GM18498 (cell line): ENCODE results near the gene CNP.

Source experiments
- ATAC-seq: cut with Tn5 transposase; IDR thresholded peaks from one replicate; pipeline ENCODE4 v1.9.1; 2021; ENCODE audit warnings: mild to moderate bottlenecking, moderate library complexity; ENCODE audit not compliant: unreplicated experiment

Gene CNP

DNA sequence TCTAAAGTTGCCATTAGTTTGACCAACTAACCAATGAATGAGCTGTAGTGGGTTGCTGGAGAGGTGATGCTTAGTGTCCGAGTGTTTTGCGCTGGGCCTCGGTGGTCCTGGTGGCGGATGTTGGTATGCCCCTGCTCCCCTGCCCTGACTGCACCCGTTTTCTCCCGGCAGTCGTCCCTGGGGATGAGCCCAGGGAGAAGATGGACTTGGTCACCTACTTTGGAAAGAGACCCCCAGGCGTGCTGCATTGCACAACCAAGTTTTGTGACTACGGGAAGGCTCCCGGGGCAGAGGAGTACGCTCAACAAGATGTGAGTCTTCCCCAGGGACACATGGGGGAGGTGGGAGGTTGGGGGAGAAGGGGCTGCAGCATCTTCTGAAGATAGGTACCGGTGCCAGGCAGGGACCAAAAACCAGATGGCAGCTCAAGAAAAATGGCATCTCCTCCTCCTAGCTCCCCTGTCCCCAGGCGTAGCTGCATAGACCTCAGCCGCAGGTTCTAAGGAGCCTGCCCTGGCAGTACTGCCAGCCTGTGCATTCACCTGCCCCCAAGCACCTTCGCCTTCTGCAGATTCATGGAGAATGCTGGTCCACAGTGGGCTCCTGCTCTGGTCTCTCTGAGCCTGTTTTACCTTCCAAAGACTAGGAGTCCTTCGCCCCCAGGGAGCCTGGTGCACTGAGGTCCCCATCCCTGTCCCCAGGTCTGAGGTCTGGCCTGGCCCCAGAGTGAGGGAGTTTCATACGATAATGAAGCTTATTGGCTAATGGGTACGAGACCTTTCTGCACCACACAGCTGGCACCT lies 5.3 kb downstream of the CNP start:
- no peak for ATAC-seq

DNA sequence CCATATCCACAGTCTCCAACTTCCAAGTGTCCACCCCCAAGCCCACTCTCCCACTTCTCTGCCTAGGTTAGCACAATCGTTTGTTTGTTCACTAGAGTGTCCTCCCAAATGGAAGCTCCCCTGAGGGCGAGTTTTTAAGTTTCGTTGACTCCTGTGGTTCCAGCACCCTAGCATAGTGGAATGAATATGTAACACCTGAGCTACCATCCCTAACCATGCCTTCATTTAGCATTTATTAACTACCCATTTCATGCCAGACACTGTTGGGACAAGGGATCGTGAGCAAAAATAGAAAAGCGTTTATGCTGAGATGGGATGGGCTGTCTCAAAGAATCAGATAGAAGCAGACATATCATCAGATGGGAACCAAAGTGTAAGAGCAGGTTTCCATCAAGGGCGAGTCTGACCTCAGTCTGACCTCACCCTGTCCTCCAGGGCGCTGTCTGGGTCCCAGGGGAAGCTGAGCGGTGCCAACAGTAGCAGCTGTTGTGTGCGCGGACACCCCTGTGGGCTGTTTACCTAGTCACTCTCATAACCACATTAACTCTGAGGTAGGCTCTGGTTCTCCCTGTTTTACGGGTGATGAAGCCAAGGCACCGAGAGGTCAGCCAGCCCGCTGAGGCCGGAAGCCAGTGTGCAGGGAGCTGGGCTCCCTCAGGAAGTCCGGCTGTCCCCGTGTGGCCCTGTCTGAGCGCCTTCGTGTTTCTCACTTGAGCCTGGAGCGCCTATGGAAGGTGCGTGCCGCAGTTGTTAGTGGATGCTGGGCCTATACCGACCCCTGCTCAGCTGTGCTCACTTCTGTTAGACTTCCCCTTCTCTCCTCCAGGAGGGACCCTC lies 6.2 kb downstream of the CNP start:
- ATAC-seq = no peak

DNA sequence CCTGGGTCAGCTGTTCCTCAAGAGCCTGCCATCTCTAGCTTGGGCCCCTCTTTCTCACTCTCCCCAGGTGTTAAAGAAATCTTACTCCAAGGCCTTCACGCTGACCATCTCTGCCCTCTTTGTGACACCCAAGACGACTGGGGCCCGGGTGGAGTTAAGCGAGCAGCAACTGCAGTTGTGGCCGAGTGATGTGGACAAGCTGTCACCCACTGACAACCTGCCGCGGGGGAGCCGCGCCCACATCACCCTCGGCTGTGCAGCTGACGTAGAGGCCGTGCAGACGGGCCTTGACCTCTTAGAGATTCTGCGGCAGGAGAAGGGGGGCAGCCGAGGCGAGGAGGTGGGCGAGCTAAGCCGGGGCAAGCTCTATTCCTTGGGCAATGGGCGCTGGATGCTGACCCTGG lies 6.8 kb downstream of the CNP start:
- no peak for ATAC-seq

DNA sequence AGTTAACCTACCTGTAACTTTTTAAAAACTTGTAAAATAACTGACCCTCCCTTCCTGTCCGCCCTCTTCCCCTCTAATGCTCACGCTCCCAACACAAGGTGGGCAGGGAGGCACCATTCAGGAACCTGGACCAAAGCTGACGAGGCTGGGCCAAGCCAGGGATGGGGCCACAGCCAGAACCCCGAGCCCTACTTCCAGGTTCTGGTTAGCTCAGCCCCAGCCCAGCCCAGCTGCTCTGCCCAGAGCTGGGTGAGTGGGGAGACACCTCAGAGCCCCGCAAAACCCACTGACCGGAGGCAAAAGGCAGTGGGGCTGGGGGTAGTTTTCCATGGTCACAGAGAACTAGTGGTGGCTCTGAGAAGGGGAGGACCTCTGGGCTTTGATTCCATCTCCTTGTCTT lies 7.4 kb downstream of the CNP start:
- no peak for ATAC-seq

DNA sequence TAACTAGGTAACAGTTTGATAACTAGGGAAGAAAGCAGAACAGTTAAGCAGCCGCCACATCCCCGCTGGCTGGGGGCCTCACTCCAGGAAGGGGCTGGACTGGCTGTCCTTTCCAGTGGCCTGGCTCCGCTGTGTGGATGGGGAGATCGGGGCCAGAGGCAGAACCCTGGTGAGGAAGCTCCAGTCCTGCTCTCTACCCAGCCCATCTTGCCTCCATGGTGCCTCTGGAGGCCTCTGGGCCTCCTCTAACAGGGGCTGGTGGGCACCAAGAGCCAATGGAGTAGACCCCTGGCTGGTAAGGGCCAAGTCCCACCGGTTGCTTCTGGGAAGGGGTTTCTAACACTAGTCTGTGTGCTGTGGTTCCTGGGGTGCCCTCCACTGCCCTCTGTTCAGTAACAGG lies 8.1 kb downstream of the CNP start:
- no peak for ATAC-seq

DNA sequence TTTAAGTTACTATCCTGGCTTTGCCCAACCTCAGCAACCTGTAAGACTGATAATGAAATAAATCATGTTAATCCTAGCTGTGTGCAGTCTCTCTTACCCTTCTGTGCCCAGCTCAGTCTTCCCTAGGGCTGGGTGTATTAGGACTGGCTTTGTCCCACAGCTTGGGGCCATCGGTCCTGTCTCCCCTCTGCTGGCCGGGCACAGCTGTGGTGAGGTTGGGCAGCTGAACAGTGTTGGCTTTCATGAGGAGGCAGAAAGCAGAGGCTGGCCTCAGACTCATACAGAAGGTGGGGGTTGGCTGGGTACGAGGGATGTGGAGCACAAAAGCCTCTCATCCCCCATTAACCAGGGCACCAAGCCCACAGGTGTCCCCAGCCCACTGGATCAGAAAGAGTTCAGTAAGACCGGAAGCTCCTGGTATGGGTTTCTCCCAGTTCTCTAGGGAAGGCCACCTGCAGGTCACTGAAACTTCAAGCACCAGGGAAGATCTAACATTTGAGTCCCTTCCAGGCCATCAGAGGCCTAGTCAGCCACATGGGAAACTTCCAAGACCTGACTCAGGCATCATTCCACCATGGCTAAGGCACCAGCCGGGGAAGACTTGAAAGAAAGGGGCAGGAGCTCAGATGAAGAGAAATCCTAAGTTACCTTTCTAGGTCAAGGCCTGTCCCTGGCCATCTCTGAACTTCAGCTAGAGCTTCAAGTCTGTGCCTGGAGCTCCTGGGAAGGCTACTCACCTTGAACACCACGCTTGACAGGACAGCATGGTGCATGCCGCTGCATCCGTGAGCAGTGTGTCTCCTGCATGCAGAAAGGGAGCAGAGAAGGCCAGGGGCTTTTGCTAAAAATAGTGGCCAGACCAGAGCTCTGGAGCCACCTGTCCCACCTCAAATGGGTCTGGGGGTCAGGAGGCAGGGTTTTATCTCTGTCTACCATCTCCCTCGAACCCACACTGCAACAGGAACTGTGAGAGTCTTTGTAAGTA lies 8.8 kb downstream of the CNP start:
- no peak for ATAC-seq

DNA sequence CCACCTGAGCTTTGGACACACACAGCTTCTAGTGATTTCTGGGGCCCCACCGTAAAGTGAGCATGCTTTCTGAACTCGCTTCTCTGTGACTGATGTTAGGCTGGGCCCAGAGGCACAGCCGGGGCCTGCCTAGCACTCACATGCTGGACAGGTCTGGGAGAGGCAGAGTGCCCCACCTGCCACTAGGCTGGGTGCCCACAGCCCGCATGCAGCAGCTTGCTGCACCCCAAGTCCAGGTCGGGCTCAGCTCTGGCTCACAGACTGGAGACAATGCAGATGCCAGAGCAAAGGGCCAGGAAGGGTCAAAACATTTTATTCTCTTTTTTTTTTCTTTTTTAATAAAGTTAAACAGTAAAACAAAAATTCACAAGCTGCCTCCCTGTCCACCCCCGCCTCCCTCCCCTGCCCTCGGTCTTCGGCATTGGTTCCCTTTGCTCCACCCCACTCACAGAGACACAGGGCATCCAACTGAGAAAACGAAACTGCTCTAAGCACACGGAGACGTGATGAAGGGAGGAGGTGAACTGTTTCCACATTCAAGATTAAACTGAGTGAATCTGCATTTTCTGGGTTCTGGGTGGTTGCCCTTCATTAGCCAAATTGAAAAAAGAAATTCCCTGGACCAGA lies 9.7 kb downstream of the CNP start:
- ATAC-seq = no peak

DNA sequence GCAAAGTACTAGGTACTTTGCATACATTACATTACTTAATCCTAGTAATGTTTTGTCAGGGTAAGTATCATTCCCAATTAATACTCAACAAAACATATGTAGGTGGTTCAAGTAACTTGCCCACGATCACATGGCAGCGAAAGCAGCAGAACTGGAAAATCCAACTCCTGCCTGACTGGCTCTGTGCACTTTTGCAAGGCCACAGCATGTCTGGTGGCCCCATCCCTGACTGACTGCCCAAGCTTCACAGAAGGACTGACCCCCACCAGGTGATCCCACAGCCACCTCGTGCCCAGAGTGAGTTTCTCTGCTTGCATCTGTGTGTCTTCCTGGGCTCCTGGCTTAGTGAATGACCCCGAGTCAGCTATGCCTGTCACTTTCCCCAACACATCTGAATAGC lies 11.4 kb downstream of the CNP start:
- ATAC-seq = no peak

DNA sequence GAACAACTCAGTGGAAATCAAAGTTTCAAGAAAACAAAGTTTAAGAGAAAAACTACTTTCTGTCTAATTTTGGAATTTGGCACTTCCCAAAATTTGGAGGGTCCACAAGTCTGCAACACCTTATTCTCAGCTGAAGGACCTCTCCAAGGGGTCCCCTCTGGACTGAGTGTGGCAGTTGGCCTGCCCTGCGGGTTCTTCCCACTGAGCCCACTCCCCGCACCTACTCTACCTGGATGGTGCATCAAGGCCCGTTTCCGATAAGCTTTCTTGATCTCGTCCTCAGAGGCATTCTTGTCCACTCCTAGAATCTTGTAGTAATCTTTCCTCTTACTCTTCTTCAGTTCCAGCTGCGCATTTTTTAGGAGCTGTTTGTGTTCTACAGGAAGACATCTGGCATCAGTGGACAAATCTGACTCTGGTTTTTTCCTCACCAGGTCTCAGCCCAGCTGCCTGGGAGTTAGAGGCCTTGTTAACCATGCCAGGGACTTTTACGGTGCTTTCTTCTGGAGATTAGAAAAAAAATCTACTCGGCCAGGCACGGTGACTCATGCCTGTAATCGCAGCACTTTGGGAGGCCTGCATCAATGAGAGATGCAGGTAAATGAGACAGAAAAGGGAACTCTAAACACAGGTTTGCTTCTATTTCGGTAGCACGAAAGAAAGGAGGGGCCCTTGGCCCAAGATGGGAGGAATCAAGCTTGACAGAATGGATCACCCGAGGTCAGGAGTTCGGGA lies 15.6 kb downstream of the CNP start:
- no peak for ATAC-seq

DNA sequence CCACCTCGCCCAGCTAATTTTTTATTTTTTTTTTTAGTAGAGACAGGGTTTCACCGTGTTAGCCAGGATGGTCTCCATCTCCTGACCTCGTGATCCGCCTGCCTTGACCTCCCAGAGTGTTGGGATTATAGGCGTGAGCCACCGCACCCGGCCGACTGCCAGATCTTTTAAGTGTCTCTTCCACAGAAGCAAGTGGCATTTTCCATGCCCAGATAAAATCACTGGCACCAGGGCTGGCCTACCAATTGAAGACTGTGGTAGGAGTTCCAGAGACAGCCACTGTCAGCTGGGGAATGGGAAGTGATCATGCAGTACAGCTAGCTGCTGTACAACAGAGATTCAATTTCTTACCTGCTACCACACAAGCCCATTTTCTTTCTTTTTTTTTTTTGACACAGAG lies 17.9 kb downstream of the CNP start:
- no peak for ATAC-seq

DNA sequence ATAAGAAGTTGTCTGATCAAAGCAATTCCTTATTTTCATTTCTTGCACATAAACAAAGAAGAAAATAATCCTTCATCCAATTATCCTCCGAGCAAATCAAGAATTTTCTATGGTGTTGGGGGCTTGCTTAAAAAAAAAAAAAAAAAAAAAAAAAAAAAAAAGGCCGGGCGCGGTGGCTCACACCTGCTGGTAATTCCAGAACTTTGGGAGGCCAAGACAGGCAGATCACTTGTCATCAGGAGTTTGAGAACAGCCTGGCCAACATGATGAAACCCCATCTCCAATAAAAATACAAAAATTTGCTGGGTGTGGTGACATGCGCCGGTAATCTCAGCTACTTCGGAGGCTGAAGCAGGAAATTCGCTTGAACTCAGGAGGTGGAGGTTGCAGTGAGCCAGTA lies 19.3 kb downstream of the CNP start:
- no peak for ATAC-seq

DNA sequence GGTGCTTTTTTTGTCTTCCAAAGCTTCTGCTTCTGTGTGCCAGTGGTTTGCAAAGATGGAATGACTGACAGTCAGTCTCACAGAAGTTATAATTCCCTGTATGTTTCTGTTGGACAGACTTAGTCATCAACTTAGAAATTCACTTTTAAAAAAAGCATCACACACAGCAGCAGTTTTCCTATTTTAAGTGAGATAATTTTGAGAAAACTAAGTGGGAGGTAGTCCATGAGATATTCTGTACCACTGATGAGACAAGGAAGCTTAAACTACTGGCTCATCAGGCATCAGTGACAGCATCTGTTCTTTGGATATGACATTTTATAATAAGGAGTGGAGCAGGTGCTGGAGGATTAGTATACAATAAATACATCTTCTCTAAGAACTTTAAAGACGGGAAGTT lies 20.0 kb downstream of the CNP start:
- ATAC-seq = no peak

DNA sequence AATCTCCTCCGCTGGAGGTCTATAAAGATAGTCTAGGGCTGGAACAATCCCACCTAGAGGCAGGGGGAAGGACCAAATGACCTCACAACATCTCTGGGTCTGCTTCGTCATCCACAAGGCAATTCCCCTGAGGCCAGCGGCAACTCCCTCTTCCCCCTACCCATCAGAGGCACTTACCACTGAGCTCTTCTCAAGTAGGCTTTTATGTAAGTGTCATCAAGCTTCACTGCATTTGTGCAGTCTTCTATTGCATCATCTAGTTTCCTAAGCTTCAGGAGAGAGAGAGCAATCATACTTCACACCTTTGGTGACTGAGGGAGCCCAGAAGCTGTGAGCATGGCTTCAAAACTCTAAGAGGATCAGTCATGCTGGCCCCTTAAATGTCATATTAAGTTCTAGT lies 21.0 kb downstream of the CNP start:
- ATAC-seq = no peak

DNA sequence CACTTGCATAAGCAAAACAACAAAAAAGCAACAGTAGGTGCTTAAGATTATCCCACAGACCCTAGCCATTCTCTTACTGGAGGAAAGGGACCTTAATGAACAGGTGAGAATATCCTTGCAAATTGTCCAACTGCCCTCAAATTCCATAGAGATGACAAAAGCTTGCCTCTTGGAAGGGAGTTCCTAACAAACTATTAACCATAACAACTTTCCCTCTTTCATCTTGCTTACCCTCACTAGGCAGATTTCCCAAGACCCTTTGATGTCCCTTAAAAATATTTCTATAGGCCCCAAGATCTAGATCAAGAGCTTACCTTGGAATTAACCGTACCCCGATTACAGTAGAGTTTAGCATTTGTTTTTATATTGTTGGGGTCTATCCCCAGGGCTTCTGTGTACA lies 21.8 kb downstream of the CNP start:
- ATAC-seq = no peak

DNA sequence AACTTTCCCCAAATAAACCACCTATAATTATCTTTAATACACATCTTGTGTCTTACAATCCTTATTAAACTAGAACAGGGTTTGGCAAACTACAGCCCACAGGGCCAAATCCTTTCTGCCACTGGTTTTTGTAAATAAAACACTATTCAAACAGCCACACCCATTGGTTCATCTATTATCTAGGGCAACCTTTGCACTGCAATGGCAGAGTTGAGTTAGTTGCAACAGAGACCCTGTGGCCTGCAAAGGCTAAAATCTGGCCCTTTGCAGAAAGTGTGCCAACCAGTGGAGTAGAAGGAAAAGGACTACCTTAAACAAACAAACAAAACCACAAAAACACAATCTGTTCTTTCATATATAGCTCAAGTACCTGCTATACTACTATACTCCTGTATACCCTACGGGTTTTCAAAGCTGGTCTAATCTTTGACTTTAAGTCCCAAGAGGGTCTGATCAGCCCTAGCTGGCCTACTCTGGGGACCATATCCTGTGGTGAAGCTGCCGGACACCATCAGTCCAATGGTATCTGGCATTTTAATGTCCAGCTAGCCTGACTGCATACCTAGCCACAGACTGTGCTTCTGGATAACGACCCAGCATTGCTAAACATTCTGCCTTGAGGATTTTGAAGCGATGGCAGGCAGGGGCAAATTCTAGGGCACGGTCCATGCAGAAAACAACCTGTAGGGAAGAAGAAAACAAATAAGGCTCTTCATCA lies 23.3 kb downstream of the CNP start:
- ATAC-seq = no peak

DNA sequence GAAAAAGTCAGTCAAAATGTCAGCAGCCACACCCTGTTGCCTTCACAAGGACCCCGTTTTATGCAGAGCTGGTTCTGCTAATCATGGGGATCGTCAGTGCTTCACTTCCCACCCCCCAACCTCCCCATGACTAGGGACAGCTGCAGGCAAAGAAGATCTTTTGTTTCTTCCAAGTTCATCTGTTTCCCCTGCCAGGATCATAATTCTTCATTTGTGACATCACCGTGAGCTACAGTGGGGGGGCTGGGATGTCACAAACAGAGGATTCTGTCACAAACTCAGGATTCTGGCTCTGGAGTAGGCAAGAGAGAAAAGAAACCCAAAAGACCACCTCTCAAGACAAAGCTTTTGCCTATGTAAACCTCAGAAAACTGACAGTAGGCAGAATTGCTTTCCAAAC lies 26.0 kb downstream of the CNP start:
- no peak for ATAC-seq

DNA sequence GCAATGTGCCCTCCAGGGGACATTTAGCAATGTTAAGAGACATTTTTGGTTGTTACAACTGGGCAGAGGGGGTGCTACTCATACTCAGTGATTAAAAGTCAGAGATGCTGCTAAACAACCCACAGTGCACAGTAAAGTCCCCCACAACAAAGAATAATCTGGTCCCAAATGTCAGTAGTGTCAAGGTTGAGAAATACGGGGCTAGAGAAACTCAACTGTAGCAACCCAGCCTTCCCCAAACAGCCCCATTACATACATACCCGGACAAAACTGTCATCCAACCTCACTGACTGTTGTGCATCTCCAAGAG lies 30.2 kb downstream of the CNP start:
- no peak for ATAC-seq

DNA sequence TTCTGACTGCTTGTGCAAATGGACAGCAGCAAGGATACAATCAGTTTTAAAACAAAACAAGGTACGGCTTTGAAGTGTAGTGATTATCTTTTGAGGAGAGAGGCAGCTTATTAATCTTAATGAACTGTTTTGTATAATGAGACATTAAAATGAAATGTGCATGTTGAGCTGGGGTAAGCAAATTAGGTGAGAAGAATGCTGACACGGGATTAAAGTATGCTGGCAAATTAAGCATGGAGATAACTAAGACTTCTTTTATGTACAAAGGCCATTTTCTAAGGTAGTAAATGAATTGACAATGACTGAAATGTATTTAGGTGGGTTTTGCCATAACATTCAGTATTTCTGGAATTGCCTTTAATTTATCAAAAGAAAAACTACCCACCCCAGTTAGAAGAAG lies 31.9 kb downstream of the CNP start:
- ATAC-seq = no peak

DNA sequence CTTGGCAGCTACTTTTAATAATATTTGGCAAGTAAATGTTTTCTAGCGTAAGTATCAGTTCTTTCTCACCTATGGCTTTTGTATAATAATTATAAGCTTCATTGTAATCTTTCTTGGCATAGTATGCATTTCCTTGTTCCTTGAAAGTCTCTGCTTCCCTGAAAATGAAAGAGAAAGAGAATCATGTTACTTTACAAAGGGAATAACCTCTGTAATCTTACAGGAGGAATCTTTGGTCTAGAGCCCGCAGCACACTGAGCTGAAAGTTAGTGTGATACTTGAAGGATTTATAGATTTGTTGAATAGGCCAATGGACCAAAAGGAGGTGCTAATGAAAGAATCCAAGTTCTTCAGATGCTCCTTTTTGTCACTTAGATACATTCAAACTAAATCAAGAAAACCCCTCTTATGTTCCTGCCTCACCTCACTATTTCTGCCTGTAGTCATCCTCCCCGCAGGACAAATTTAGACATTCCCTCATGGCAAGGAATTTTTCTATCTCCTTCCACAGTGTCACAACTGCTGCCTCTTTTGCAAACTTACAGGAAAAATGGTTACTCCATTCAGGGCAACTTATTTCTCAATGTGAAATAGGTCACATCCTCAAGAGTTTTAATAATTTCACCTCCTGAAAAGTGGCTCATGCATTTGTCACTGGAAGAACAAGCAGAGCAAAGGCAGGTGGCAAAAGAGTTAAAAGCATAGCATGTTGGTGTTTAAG lies 34.0 kb downstream of the CNP start:
- no peak for ATAC-seq
